MCF 10A (cell line): ENCODE results near the gene TXNDC2. TPM values are rescaled to one million over a fixed set of nuclear protein-coding genes. Genes with fewer than 3 reads are reported as not detected.

Experiments
- BruUV-seq: library from RNA; stranded (reverse); fragments of 400-500 nt; replicated peaks from 2 replicates; lab custom pipeline; 2021; lab: Mats Ljungman, UMichigan
- CTCF ChIA-PET: fragments of 300-600 bp; sonication (Branson Sonifier 250); formaldehyde crosslinking; extraction: SDS; loops from one replicate; lab custom pipeline; 2021; ENCODE audit warnings: antibody characterized with exemption, inconsistent platforms; lab: Yijun Ruan, JAX
- POLR2A ChIA-PET: fragments of 300-600, 350-650 bp; sonication (Branson Sonifier 250); formaldehyde crosslinking; extraction: SDS; loops from one replicate; lab custom pipeline; 2020; ENCODE audit warnings: antibody characterized with exemption, inconsistent platforms; lab: Yijun Ruan, JAX
- DNase-seq: peaks from one replicate; pipeline ENCODE4 v3.0.0-alpha.2; 2018; ENCODE audit not compliant: unreplicated experiment
- H3K27ac Mint-ChIP-seq: one replicate; pipeline ENCODE4 v1.8.0; 2022; ENCODE audit warnings: mild to moderate bottlenecking, low read depth, mixed read lengths; ENCODE audit not compliant: unreplicated experiment
- H3K27me3 Mint-ChIP-seq: one replicate; pipeline ENCODE4 v1.8.0; 2022; ENCODE audit warnings: mixed read lengths; ENCODE audit not compliant: insufficient read depth, unreplicated experiment
- H3K36me3 Mint-ChIP-seq: one replicate; pipeline ENCODE4 v1.8.0; 2022; ENCODE audit warnings: mild to moderate bottlenecking, moderate library complexity, mixed read lengths; ENCODE audit not compliant: insufficient read depth, unreplicated experiment
- H3K4me1 Mint-ChIP-seq: one replicate; pipeline ENCODE4 v1.8.0; 2022; ENCODE audit warnings: mixed read lengths; ENCODE audit not compliant: insufficient read depth, unreplicated experiment
- H3K4me3 Mint-ChIP-seq: one replicate; pipeline ENCODE4 v1.8.0; 2022; ENCODE audit warnings: mild to moderate bottlenecking, moderate library complexity, mixed read lengths; ENCODE audit not compliant: unreplicated experiment
- H3K9me3 Mint-ChIP-seq: one replicate; pipeline ENCODE4 v1.8.0; 2022; ENCODE audit warnings: mixed read lengths; ENCODE audit not compliant: unreplicated experiment
- CTCF ChIP-seq: fragments of 200-600 bp; IDR thresholded peaks from one replicate; pipeline ENCODE4 v1.8.0; 2022; ENCODE audit warnings: antibody characterized with exemption, mild to moderate bottlenecking; ENCODE audit not compliant: unreplicated experiment
- intact Hi-C: fragments of 100-400 bp; cut with micrococcal nuclease; formaldehyde crosslinking; loops from 2 replicates; pipeline ENCODE4 v1.14.1; 2022
- total RNA-seq: library from RNA; stranded (reverse); gene quantifications from 2 replicates; pipeline ENCODE4 v1.2.3, GENCODE V29; 2022

TXNDC2 gene
- total RNA-seq, 1 experiment from 2014 or later = not detected

- POLR2A ChIA-PET = interaction anchor here (1.2 to 5.2 kb wide), 2 partner anchors 10 to 47 kb away, joined by 4 to 57 read pairs; partner anchors contain the start of gene VAPA
- H3K36me3 Mint-ChIP-seq = peaks cover 7% of the 10 kb centered on the region
- H3K9me3 Mint-ChIP-seq = no peaks in the 10 kb centered on the region
- CTCF ChIA-PET = interaction anchor here (0.7 to 1.4 kb wide), 2 partner anchors 27 to 853 kb away, joined by 4 to 7 read pairs; no protein-coding TSS in a partner anchor
- TF ChIP-seq CTCF = no peak
- no peak overlapping the region for H3K27ac Mint-ChIP-seq
- no TSS peak for BruUV-seq
- H3K4me3 Mint-ChIP-seq = no peak overlapping the region
- peaks cover 35% of the 10 kb centered on the region for H3K4me1 Mint-ChIP-seq
- DNase-seq = no peak
- H3K27me3 Mint-ChIP-seq = no peaks in the 10 kb centered on the region
- intact Hi-C loops = no loop called here
These were observed 38.7 kb downstream of the TXNDC2 start for GRCh38 chr18:9924371-9924943.

GRCh38 chr18:9925369-9925768, 39.6 kb downstream of the TXNDC2 start:
- no peaks in the 10 kb centered on the region for H3K9me3 Mint-ChIP-seq
- CTCF ChIA-PET = no interaction called here
- DNase-seq = no peak
- H3K4me3 Mint-ChIP-seq = no peak overlapping the region
- peaks cover 35% of the 10 kb centered on the region for H3K4me1 Mint-ChIP-seq
- H3K27me3 Mint-ChIP-seq = no peaks in the 10 kb centered on the region
- no peak overlapping the region for H3K27ac Mint-ChIP-seq
- TF ChIP-seq CTCF = no peak
- no TSS peak for BruUV-seq
- POLR2A ChIA-PET = interaction anchor here (0.7 to 5.2 kb wide), 3 partner anchors 11 to 310 kb away, joined by 3 to 57 read pairs (median 4); partner anchors contain the start of gene VAPA
- peaks cover 7% of the 10 kb centered on the region for H3K36me3 Mint-ChIP-seq
- intact Hi-C loops = no loop called here

- Mint-ChIP-seq H3K27me3 (no peaks in the 10 kb centered on the region), H3K27ac (no peak overlapping the region), H3K9me3 (no peaks in the 10 kb centered on the region), H3K4me3 (no peak overlapping the region), H3K4me1 (peaks cover 35% of the 10 kb centered on the region), H3K36me3 (peaks cover 7% of the 10 kb centered on the region)
- TF ChIP-seq CTCF = no peak
- POLR2A ChIA-PET = interaction anchor here (0.7 to 5.2 kb wide), 5 partner anchors 8 to 310 kb away, joined by 3 to 57 read pairs (median 4); partner anchors contain the start of gene VAPA
- CTCF ChIA-PET = no interaction called here
- no TSS peak for BruUV-seq
- intact Hi-C loops = no loop called here
- DNase-seq = no peak
These were observed 40.0 kb downstream of the TXNDC2 start for GRCh38 chr18:9925795-9926194.

- no peaks in the 10 kb centered on the region for H3K27me3 Mint-ChIP-seq
- ChIA-PET POLR2A (interaction anchor here (0.7 to 5.2 kb wide), 5 partner anchors 9 to 311 kb away, joined by 3 to 57 read pairs (median 4); partner anchors contain the start of gene VAPA), CTCF (interaction anchor here (0.7 kb wide), 1 partner anchor 200 kb away, joined by 9 read pairs; no protein-coding TSS in a partner anchor)
- intact Hi-C loops = no loop called here
- no peak overlapping the region for H3K4me3 Mint-ChIP-seq
- H3K9me3 Mint-ChIP-seq = no peaks in the 10 kb centered on the region
- no peak overlapping the region for H3K27ac Mint-ChIP-seq
- TF ChIP-seq CTCF = no peak
- H3K36me3 Mint-ChIP-seq = peaks cover 7% of the 10 kb centered on the region
- peaks cover 35% of the 10 kb centered on the region for H3K4me1 Mint-ChIP-seq
- no peak for DNase-seq
- no TSS peak for BruUV-seq
These were observed 40.6 kb downstream of the TXNDC2 start for GRCh38 chr18:9926223-9926894.
